ENCODE measurements around the gene CTBP2.

Gene CTBP2

GRCh38 chr10:125016611-125017202, 143.7 kb downstream of the CTBP2 start:
- no peak for DNase-seq

- no peak for DNase-seq
These were observed 144.2 kb downstream of the CTBP2 start for GRCh38 chr10:125016123-125016522.

- no peak for DNase-seq
These were observed 144.9 kb downstream of the CTBP2 start for GRCh38 chr10:125015356-125015944.

GRCh38 chr10:125014836-125015355, 145.5 kb downstream of the CTBP2 start:
- DNase-seq, result no peak

GRCh38 chr10:125014086-125014830, 146.1 kb downstream of the CTBP2 start:
- no peak for DNase-seq

- DNase-seq, result no peak
These were observed 146.9 kb downstream of the CTBP2 start for GRCh38 chr10:125013529-125013872.

- no peak for DNase-seq
These were observed 147.4 kb downstream of the CTBP2 start for GRCh38 chr10:125012851-125013528.

GRCh38 chr10:125011926-125012705, 148.2 kb downstream of the CTBP2 start:
- no peak for DNase-seq

- no peak for DNase-seq
These were observed 149.0 kb downstream of the CTBP2 start for GRCh38 chr10:125011171-125011925.

GRCh38 chr10:125010362-125010761, 150.0 kb downstream of the CTBP2 start:
- DNase-seq, result no peak

GRCh38 chr10:125009661-125010161, 150.7 kb downstream of the CTBP2 start:
- DNase-seq, result no peak

GRCh38 chr10:125008689-125009638, 151.4 kb downstream of the CTBP2 start:
- DNase-seq, result no peak

GRCh38 chr10:125007436-125007835, 152.9 kb downstream of the CTBP2 start:
- no peak for DNase-seq

- no peak for DNase-seq
These were observed 153.4 kb downstream of the CTBP2 start for GRCh38 chr10:125006921-125007426.

GRCh38 chr10:125006188-125006680, 154.1 kb downstream of the CTBP2 start:
- no peak for DNase-seq

- no peak for DNase-seq
These were observed 154.8 kb downstream of the CTBP2 start for GRCh38 chr10:125005312-125006187.

GRCh38 chr10:125004571-125005311, 155.6 kb downstream of the CTBP2 start:
- DNase-seq, result no peak

- DNase-seq, result no peak
These were observed 156.4 kb downstream of the CTBP2 start for GRCh38 chr10:125003901-125004467.

Data from activated effector memory CD4-positive, alpha-beta T cell treated with Interleukin-2 at 50 U/mL for 16 hours (primary cell).